ENCODE measurements around the gene CHN1.

The CHN1 gene

DNA sequence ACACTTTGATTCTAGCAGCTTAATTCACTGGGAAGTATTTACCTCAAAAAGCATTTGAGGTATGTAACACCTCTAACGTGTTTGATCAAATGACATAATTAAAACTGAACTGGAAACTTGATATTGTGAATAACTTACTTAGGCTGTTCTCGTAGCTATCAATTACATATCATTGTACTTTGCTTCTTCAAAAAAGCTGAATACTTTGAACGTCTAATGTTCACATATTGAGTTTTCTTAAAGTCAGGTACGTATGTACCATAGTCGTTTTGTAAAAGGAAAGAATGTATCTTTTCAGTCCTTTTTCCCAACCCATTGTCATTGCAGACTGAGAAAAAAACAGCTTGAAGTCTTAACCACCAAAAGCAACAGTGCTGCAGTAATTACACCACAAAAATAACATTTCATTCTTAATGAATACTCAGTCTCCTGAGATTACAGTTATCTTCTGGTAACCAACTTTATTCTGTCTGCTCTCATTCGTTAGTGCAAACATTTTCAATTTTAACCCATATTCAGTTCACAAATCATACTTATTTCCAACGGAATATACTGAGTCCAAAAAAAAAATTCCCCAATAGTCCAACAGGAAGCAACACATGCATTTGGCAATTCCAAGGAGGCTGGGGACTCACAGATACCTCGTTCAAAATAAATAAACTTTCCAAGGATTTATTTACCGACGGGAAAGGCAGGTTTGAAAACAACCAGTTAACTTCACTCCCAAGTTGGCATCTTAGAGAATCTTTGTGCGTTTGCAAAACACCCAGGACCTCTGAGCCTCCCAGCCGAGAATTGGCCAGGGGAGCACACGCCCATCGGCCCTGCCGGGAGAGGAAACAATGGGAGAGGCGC is 1.1 kb downstream of the CHN1 start:
- Mint-ChIP-seq H3K36me3 (ENCODE audit: low read depth) (no peaks in the 10 kb centered on the region), H3K27me3 (peaks cover 64% of the 10 kb centered on the region), H3K4me1 (ENCODE audit: low read depth) (peaks cover 10% of the 10 kb centered on the region), H3K9me3 (no peaks in the 10 kb centered on the region), H3K27ac (no peak overlapping the region), H3K4me3 (peak overlapping the region; percentile 79)
- DNase-seq: no peak

DNA sequence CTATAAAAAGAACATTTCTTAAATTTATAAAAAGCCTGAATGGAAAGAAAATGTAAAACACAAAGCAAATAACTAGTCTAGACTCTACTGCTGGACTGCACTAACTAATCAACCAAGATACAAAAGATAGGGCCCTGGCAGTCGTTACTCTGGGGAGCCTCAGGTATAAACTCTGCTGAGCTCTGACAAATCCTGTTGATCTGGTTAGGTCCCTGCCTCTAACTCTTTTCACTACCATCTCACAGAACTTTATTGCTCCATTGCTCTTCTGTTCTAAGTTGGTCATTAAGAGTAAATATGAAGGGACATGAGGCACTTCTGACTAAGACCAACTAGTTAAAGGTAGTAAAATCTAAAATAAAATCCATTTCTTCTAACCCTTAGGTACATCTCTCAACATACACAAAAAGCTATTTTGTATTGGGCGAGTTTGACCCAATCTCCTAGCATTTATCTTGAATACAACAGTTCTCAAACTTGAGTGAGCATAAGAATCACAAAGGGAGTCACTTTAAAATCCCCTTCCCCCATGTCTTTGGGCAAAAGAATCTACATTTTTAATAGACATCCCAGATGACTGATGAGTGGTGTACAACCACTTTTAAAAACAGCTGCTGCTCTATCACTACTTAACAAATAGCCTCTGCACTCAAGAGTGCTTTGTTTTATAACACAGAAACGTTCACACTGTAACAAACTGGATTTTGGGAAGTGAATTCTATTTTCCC is 2.5 kb downstream of the CHN1 start:
- peaks cover 60% of the 10 kb centered on the region for H3K27me3 Mint-ChIP-seq
- peaks cover 12% of the 10 kb centered on the region for H3K4me1 Mint-ChIP-seq (ENCODE audit: low read depth)
- no peaks in the 10 kb centered on the region for H3K9me3 Mint-ChIP-seq
- no peak overlapping the region for H3K27ac Mint-ChIP-seq
- H3K36me3 Mint-ChIP-seq (ENCODE audit: low read depth): no peaks in the 10 kb centered on the region
- H3K4me3 Mint-ChIP-seq: no peak overlapping the region
- no peak for DNase-seq

DNA sequence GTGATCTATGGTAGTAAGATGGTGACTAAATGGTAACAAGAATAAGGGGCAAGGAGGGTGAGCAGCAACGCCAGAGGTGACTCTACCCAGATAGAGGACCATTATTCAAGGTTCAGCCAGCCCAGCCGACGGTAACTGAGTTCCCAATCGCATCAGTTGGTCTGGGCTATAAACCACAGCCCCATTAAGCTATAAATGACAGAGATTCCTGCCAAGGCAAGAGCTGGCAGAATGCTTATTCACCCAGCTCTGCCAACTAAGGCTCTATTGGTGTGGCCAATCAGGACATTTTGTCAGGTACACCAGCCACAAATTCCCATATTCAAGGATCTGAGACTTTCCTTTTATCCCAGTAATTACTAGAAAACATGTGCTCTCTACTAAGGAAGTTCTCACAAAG is 3.6 kb downstream of the CHN1 start:
- Mint-ChIP-seq H3K9me3 (no peaks in the 10 kb centered on the region), H3K27me3 (peaks cover 55% of the 10 kb centered on the region), H3K4me1 (ENCODE audit: low read depth) (peaks cover 12% of the 10 kb centered on the region), H3K4me3 (no peak overlapping the region), H3K36me3 (ENCODE audit: low read depth) (no peaks in the 10 kb centered on the region), H3K27ac (no peak overlapping the region)
- DNase-seq: no peak

DNA sequence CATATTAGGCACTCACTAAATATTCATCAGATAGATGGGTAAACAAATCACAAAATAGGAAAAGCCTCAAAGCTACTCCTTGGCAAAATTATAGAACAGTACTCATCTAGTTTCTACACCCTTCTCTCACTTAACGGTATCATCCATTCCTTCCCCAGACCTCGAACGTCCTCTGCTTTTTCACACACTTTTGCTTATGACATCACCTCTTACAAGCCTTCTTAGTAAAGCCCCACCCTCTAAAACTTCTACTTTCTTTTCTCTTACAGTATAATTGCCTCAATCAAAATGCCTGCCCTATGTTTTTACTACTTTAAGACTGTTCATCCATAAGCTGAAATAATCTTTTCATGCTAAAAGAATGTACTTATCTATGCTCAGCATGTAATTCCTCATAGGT is 8.1 kb downstream of the CHN1 start:
- Mint-ChIP-seq H3K36me3 (ENCODE audit: low read depth) (no peaks in the 10 kb centered on the region), H3K9me3 (no peaks in the 10 kb centered on the region), H3K4me1 (ENCODE audit: low read depth) (peaks cover 2% of the 10 kb centered on the region), H3K27me3 (peaks cover 26% of the 10 kb centered on the region), H3K4me3 (no peak overlapping the region), H3K27ac (no peak overlapping the region)
- no peak for DNase-seq

DNA sequence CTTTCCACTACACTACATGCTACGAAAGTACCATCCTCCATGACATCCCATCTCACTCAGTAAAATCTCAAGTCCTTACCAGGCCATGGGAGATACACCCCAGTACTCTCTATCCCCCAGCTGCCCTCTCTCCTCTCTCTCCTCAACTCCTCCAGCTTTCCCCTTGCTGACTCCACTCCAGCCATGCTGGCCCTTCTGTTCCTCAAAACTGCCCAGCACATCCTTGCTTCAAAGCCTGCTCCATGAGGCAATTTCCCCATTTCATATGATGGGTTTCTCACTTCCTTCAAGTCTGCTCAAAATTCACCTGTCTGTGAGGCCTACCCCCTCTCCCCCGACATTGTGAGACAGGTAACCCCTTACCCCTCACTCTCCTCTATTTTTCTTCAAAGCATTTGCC is 8.6 kb downstream of the CHN1 start:
- no peak for DNase-seq
- no peak overlapping the region for H3K4me3 Mint-ChIP-seq
- no peaks in the 10 kb centered on the region for H3K36me3 Mint-ChIP-seq (ENCODE audit: low read depth)
- H3K27me3 Mint-ChIP-seq: peaks cover 21% of the 10 kb centered on the region
- no peak overlapping the region for H3K27ac Mint-ChIP-seq
- no peaks in the 10 kb centered on the region for H3K9me3 Mint-ChIP-seq
- peaks cover 2% of the 10 kb centered on the region for H3K4me1 Mint-ChIP-seq (ENCODE audit: low read depth)

DNA sequence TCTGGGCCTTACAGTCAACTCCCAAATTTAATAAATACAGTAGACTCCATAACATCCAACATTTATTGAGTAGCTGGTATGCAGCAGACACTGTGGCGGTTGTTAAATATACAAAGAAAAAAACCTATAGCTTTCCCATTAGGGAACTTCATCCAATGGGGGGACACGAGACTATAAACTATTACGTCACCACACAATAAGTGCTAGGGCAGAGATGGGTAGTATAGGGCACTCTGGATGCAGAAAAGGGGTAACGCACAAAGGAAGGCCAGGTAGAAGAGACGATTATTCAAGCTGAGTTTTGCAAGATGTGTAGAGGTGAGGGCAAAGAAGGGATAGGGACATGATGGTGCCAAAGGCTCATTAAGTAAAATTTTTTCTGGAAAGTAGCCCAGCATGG is 10.8 kb downstream of the CHN1 start:
- H3K27ac Mint-ChIP-seq: no peak overlapping the region
- no peak for DNase-seq
- peaks cover 3% of the 10 kb centered on the region for H3K4me1 Mint-ChIP-seq (ENCODE audit: low read depth)
- H3K36me3 Mint-ChIP-seq (ENCODE audit: low read depth): no peaks in the 10 kb centered on the region
- H3K4me3 Mint-ChIP-seq: no peak overlapping the region
- no peaks in the 10 kb centered on the region for H3K9me3 Mint-ChIP-seq
- H3K27me3 Mint-ChIP-seq: peaks cover 7% of the 10 kb centered on the region

DNA sequence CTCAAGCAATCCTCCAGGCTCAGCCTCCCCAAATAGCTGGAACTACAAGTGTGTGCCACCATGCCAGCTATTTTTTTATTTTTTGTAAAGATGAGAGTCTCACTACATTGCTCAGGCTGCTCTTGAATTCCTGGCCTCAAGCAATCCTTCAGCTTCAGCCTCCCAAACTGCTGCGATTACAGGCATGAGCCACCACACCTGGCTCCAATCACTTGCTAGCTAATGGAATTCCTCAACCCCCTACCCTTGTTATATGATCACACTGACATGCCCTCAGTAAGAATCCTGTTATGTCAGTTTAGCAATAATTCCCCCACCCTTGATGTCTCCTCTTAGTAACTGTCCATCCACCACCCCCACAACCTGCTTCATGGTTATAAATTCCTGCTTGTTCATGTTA is 12.3 kb downstream of the CHN1 start:
- H3K27me3 Mint-ChIP-seq: peaks cover 7% of the 10 kb centered on the region
- H3K4me1 Mint-ChIP-seq (ENCODE audit: low read depth): peaks cover 2% of the 10 kb centered on the region
- H3K4me3 Mint-ChIP-seq: no peak overlapping the region
- H3K36me3 Mint-ChIP-seq (ENCODE audit: low read depth): no peaks in the 10 kb centered on the region
- H3K27ac Mint-ChIP-seq: no peak overlapping the region
- no peak for DNase-seq
- no peaks in the 10 kb centered on the region for H3K9me3 Mint-ChIP-seq

DNA sequence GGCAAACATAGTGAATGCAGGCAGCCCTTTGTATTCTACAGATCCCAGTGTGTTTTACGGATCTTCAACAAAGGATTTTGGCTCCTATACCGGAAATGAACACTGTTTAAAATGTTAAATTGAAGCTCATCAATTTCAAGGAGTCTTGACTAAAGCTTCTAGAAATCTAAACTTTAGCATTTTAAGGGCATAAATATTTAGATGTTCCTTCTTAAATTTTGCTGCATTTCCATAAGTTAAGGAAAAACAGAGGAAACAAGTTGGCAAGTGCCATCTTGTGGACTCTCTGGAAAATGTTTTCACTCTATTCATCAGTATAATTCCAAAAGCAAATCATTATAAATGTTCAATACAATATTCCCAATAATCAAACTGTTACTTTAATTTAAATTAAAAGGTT is 19.6 kb downstream of the CHN1 start:
- H3K9me3 Mint-ChIP-seq: no peaks in the 10 kb centered on the region
- DNase-seq: no peak
- H3K27me3 Mint-ChIP-seq: no peaks in the 10 kb centered on the region
- H3K4me1 Mint-ChIP-seq (ENCODE audit: low read depth): peaks cover 2% of the 10 kb centered on the region
- no peak overlapping the region for H3K27ac Mint-ChIP-seq
- no peak overlapping the region for H3K4me3 Mint-ChIP-seq
- H3K36me3 Mint-ChIP-seq (ENCODE audit: low read depth): no peaks in the 10 kb centered on the region

DNA sequence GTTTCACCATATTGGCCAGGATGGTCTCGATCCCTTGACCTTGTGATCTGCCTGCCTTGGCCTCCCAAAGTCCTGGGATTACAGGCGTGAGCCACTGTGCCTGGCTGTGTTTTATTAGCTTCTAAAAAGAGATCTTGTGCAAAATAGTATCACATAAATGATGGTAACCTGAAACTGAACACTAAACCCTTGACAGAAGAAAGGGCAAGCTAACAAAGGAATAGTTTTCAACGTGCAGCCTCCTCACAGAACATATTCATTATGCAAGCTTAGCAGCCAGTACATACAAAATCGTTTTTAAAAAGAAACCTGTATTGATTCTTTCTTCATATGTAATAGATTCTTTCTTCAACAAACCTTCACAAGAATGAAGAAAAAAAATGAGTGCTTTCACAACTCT is 20.6 kb downstream of the CHN1 start:
- Mint-ChIP-seq H3K27me3 (no peaks in the 10 kb centered on the region), H3K4me3 (no peak overlapping the region), H3K4me1 (ENCODE audit: low read depth) (no peaks in the 10 kb centered on the region), H3K27ac (no peak overlapping the region), H3K9me3 (no peaks in the 10 kb centered on the region), H3K36me3 (ENCODE audit: low read depth) (no peaks in the 10 kb centered on the region)
- no peak for DNase-seq

DNA sequence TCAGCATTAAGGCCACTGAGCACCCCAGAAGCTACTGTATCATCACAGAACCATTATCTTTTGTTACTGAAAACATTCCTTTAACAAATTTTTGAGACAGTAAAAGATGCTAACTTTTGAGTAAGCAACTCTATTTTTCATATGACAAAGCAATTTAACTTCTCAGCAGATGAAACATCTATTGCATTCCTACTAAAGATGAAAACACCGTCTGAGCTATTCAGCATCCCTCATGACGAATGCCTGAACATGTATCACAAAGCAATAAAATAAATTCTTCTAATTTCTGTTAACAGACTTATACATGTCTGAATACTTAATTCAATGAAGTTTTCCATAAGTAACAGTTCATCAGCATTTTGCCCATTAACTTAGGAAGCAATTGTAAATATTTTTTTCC is 23.9 kb downstream of the CHN1 start:
- DNase-seq: no peak
- no peaks in the 10 kb centered on the region for H3K4me1 Mint-ChIP-seq (ENCODE audit: low read depth)
- H3K9me3 Mint-ChIP-seq: no peaks in the 10 kb centered on the region
- no peak overlapping the region for H3K27ac Mint-ChIP-seq
- H3K4me3 Mint-ChIP-seq: no peak overlapping the region
- H3K36me3 Mint-ChIP-seq (ENCODE audit: low read depth): no peaks in the 10 kb centered on the region
- peaks cover 3% of the 10 kb centered on the region for H3K27me3 Mint-ChIP-seq

DNA sequence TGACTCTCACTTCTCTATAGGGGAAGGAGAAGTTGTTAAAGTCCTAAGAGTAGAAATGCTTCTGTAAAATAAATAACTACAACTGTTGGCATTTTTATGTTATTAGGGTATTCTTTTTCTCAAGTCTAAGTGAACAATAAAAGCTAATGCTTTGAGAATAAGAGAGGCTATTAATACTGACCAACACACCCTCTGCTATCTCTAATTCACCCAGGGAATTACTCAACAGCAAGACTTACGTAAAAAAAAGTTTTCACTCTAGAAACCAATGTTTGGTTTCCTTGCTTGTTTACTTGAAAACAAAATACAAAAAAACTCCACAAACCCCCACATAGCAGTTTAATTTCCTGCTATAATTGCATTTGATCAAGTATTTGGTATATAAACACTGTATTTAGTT is 25.2 kb downstream of the CHN1 start:
- H3K4me1 Mint-ChIP-seq (ENCODE audit: low read depth): peaks cover 2% of the 10 kb centered on the region
- H3K27me3 Mint-ChIP-seq: peaks cover 3% of the 10 kb centered on the region
- no peaks in the 10 kb centered on the region for H3K36me3 Mint-ChIP-seq (ENCODE audit: low read depth)
- no peak overlapping the region for H3K4me3 Mint-ChIP-seq
- H3K27ac Mint-ChIP-seq: no peak overlapping the region
- DNase-seq: no peak
- no peaks in the 10 kb centered on the region for H3K9me3 Mint-ChIP-seq

DNA sequence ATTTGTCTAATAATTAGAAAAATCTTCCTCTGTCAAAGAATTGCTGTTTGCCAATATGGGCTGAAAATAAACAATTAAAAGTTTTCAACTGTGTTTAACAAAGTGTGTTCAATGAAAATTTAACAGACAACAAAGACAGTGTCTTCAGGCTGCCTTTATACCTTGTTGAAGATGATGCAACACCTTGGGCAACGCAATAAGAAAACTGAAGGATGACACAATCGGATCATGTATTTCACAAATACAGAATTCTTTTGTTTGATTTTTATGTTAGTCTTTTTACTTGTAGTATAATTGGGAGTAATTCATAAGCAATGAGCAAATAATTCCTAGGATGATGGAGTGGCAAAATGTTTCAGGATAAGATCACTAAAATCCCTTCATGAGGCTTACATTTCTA is 27.8 kb downstream of the CHN1 start:
- DNase-seq: no peak
- H3K4me1 Mint-ChIP-seq (ENCODE audit: low read depth): peaks cover 2% of the 10 kb centered on the region

DNA sequence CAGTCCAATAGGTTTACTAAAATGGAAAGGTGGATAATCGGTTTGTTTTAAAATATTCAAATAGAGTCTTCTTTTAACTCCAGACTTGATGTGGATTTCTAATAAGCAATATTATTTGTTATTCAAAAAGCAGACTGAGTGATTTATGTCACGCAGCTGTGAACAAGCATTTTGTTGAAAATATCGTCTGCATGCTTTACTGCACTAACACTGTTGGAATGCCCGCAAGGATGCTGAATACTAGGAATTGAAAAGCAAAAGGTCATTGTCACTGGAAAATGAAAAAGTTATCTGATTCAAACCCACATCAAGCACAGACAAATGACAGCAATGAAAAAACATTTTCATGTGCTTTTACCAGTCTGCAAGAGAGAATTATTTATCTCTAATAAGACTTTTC is 31.1 kb downstream of the CHN1 start:
- Mint-ChIP-seq H3K27me3 (peaks cover 14% of the 10 kb centered on the region), H3K9me3 (no peaks in the 10 kb centered on the region), H3K4me1 (ENCODE audit: low read depth) (peaks cover 5% of the 10 kb centered on the region), H3K36me3 (ENCODE audit: low read depth) (no peaks in the 10 kb centered on the region), H3K4me3 (no peak overlapping the region), H3K27ac (no peak overlapping the region)
- DNase-seq: no peak

More for the DNA sequence above, 27.8 kb downstream of the CHN1 start:
- H3K9me3 Mint-ChIP-seq: no peaks in the 10 kb centered on the region
- H3K27ac Mint-ChIP-seq: no peak overlapping the region
- no peaks in the 10 kb centered on the region for H3K36me3 Mint-ChIP-seq (ENCODE audit: low read depth)
- H3K4me3 Mint-ChIP-seq: no peak overlapping the region
- H3K27me3 Mint-ChIP-seq: peaks cover 7% of the 10 kb centered on the region

DNA sequence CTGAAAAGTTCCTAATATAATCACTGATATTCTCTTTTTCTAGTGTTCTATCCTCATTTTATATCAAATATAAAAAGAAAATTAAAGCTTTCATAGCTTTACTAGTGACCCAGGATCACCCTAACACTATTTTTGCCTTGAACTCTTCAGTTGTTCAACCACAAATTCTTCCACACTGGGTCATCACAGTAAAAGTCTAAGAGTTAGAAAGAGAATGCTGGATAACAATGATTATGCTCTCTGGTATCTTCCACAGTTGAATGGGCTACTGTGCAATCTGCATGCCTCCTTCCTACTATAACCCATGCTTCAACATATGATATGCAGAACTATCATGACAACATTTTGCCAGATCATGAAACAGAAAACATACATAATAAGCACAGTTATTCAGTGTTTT is 32.3 kb downstream of the CHN1 start:
- Mint-ChIP-seq H3K4me1 (ENCODE audit: low read depth) (peaks cover 10% of the 10 kb centered on the region), H3K27me3 (peaks cover 11% of the 10 kb centered on the region)
- DNase-seq: no peak

More for the DNA sequence above, 32.3 kb downstream of the CHN1 start:
- H3K9me3 Mint-ChIP-seq: no peaks in the 10 kb centered on the region
- H3K4me3 Mint-ChIP-seq: no peak overlapping the region
- H3K27ac Mint-ChIP-seq: no peak overlapping the region
- no peaks in the 10 kb centered on the region for H3K36me3 Mint-ChIP-seq (ENCODE audit: low read depth)

Data from activated T-cell treated with anti-CD3 and anti-CD28 coated beads, Interleukin-2, amount 50 U/mL, for 24 hours (primary cell).